GM19238 (cell line): Measurements from ENCODE around the gene SELENOV.
"Not testable (repeated sequence)": the region's sequence is repeated elsewhere in the genome, so short reads cannot be mapped to it uniquely, and the experiment has no call there.

ENCODE experiments used
- DNase-seq: peaks from one replicate; pipeline ENCODE4 v3.0.0; 2011; ENCODE audit warnings: low spot score; ENCODE audit not compliant: insufficient read length

The SELENOV gene

GRCh38 chr19:39514840-39515550, at the start of gene SELENOV:
SELENOV (plus strand) TSS chr19:39515139; CDS start chr19:39515213, 74 bp downstream.
- DNase-seq = no peak

GRCh38 chr19:39465956-39466747, 48.8 kb upstream of the SELENOV start:
- DNase-seq = no peak

- no peak for DNase-seq
These were observed 47.0 kb upstream of the SELENOV start for GRCh38 chr19:39467941-39468340.

- no peak for DNase-seq
These were observed 45.9 kb upstream of the SELENOV start for GRCh38 chr19:39469036-39469435.

GRCh38 chr19:39469567-39469966, 45.4 kb upstream of the SELENOV start:
- DNase-seq = no peak

- no peak for DNase-seq
These were observed 44.1 kb upstream of the SELENOV start for GRCh38 chr19:39470724-39471339.

- no peak for DNase-seq
These were observed 43.0 kb upstream of the SELENOV start for GRCh38 chr19:39471756-39472536.

- DNase-seq = no peak
These were observed 42.0 kb upstream of the SELENOV start for GRCh38 chr19:39472746-39473442.

- DNase-seq = no peak
These were observed 41.4 kb upstream of the SELENOV start for GRCh38 chr19:39473443-39473960.

- DNase-seq = peak; percentile 53
These were observed 40.8 kb upstream of the SELENOV start for GRCh38 chr19:39474139-39474620.

- no peak for DNase-seq
These were observed 39.2 kb upstream of the SELENOV start for GRCh38 chr19:39475748-39476147.

GRCh38 chr19:39479319-39479801, 35.6 kb upstream of the SELENOV start:
- not testable (repeated sequence) for DNase-seq

GRCh38 chr19:39479916-39480315, 35.0 kb upstream of the SELENOV start:
- DNase-seq = no peak

- peak; percentile 90 for DNase-seq
These were observed 34.4 kb upstream of the SELENOV start, which contains the start of gene TIMM50 for GRCh38 chr19:39480337-39481228. TIMM50 (plus strand) TSS chr19:39480838; CDS start chr19:39480854, 16 bp downstream.

- DNase-seq = no peak
These were observed 33.8 kb upstream of the SELENOV start for GRCh38 chr19:39481229-39481545.

- DNase-seq = no peak
These were observed 33.3 kb upstream of the SELENOV start for GRCh38 chr19:39481676-39482075.

- DNase-seq = no peak
These were observed 31.8 kb upstream of the SELENOV start for GRCh38 chr19:39483141-39483540.

- DNase-seq = no peak
These were observed 25.2 kb upstream of the SELENOV start for GRCh38 chr19:39489756-39490155.

GRCh38 chr19:39492225-39492624, 22.7 kb upstream of the SELENOV start:
- no peak for DNase-seq
